HAP-1 (cell line): ENCODE data around the gene INO80D.
"Not testable (repeated sequence)": the region's sequence is repeated elsewhere in the genome, so short reads cannot be mapped to it uniquely, and the experiment has no call there.

Source experiments
- DNase-seq, 2 experiments: peaks; one replicate each; pipeline ENCODE4 v3.0.0-alpha.2; 2016 to 2020; ENCODE audit warnings: low spot score in 2 of 2
- H3K27me3 ChIP-seq: fragments of 250-450 bp; sonication (Bioruptor Pico); 2 replicates; pipeline ENCODE4 v1.5.1; 2020; ENCODE audit warnings: low read depth, mild to moderate bottlenecking, moderate library complexity
- H3K36me3 ChIP-seq: fragments of 250-450 bp; sonication (Bioruptor Pico); replicated peaks from 2 replicates; pipeline ENCODE4 v1.5.1; 2020; ENCODE audit warnings: mild to moderate bottlenecking
- H3K4me1 ChIP-seq: fragments of 250-450 bp; sonication (Bioruptor Pico); 2 replicates; pipeline ENCODE4 v1.5.1; 2020; ENCODE audit warnings: mild to moderate bottlenecking
- H3K4me3 ChIP-seq: fragments of 250-450 bp; sonication (Bioruptor Pico); 2 replicates; pipeline ENCODE4 v1.5.1; 2020; ENCODE audit warnings: mild to moderate bottlenecking, moderate library complexity
- H3K9me3 ChIP-seq: fragments of 250-450 bp; sonication (Bioruptor Pico); 2 replicates; pipeline ENCODE4 v1.5.1; 2020; ENCODE audit warnings: mild to moderate bottlenecking, moderate library complexity
- in situ Hi-C: fragments of 300-500 bp; cut with MboI; formaldehyde crosslinking; loops from 3 replicates; pipeline ENCODE4 v1.14.3; 2020; ENCODE audit warnings: low sequenced_read_pairs, inconsistent platforms, mixed read lengths

INO80D gene

GRCh38 chr2:206095536-206096332 lies 9.8 kb upstream of the INO80D start:
- no peaks in the 10 kb centered on the region for H3K36me3 ChIP-seq
- in situ Hi-C loops, result no loop called here
- H3K4me3 ChIP-seq, result no peak overlapping the region
- no peaks in the 10 kb centered on the region for H3K4me1 ChIP-seq
- H3K27me3 ChIP-seq, result no peaks in the 10 kb centered on the region
- DNase-seq, result no peak
- no peaks in the 10 kb centered on the region for H3K9me3 ChIP-seq

- no peak for DNase-seq
- no peak overlapping the region for H3K4me3 ChIP-seq
- H3K36me3 ChIP-seq, result no peaks in the 10 kb centered on the region; the same call in 1 of the 2 replicates
- no peaks in the 10 kb centered on the region for H3K9me3 ChIP-seq
- in situ Hi-C loops, result no loop called here
- no peaks in the 10 kb centered on the region for H3K27me3 ChIP-seq
- H3K4me1 ChIP-seq, result peaks cover 2% of the 10 kb centered on the region; the same call in 1 of the 2 replicates
These were observed 6.3 kb upstream of the INO80D start for GRCh38 chr2:206092297-206092696.

- H3K36me3 ChIP-seq, result no peaks in the 10 kb centered on the region; the same call in 1 of the 2 replicates
- H3K4me3 ChIP-seq, result no peak overlapping the region
- H3K4me1 ChIP-seq, result peaks cover 12% of the 10 kb centered on the region
- DNase-seq, result no peak
- in situ Hi-C loops, result no loop called here
- H3K9me3 ChIP-seq, result no peaks in the 10 kb centered on the region
- no peaks in the 10 kb centered on the region for H3K27me3 ChIP-seq
These were observed 2.3 kb upstream of the INO80D start for GRCh38 chr2:206088248-206088647.

- Histone ChIP-seq H3K9me3 (no peaks in the 10 kb centered on the region), H3K27me3 (no peaks in the 10 kb centered on the region), H3K4me1 (peaks cover 21% of the 10 kb centered on the region), H3K36me3 (no peaks in the 10 kb centered on the region; the same call in 1 of the 2 replicates), H3K4me3 (peak overlapping the region; percentile 72)
- DNase-seq, result peak in 1 of 2 experiments; percentile 49
- in situ Hi-C loops, result no loop called here
These were observed 859 bp upstream of the INO80D start for GRCh38 chr2:206086716-206087350.

- Histone ChIP-seq H3K9me3 (no peaks in the 10 kb centered on the region), H3K4me3 (peak overlapping the region; percentile 72), H3K4me1 (peaks cover 25% of the 10 kb centered on the region), H3K27me3 (no peaks in the 10 kb centered on the region), H3K36me3 (no peaks in the 10 kb centered on the region; the same call in 1 of the 2 replicates)
- peak in 1 of 2 experiments; percentile 60 for DNase-seq
- in situ Hi-C loops, result no loop called here
These were observed 868 bp downstream of the INO80D start for GRCh38 chr2:206084870-206085741.

- Histone ChIP-seq H3K27me3 (no peaks in the 10 kb centered on the region), H3K9me3 (no peaks in the 10 kb centered on the region), H3K4me3 (peak overlapping the region; percentile 57), H3K36me3 (no peaks in the 10 kb centered on the region; the same call in 1 of the 2 replicates), H3K4me1 (peaks cover 25% of the 10 kb centered on the region)
- in situ Hi-C loops, result no loop called here
- DNase-seq, result peak; percentile 82 to 84
These were observed 1.5 kb downstream of the INO80D start for GRCh38 chr2:206084439-206084869.

- in situ Hi-C loops, result no loop called here
- Histone ChIP-seq H3K36me3 (no peaks in the 10 kb centered on the region; the same call in 1 of the 2 replicates), H3K4me1 (peaks cover 25% of the 10 kb centered on the region), H3K4me3 (peak overlapping the region; percentile 57), H3K9me3 (no peaks in the 10 kb centered on the region), H3K27me3 (no peaks in the 10 kb centered on the region)
- peak; percentile 34 to 63 for DNase-seq
These were observed 2.2 kb downstream of the INO80D start for GRCh38 chr2:206083602-206084438.

- Histone ChIP-seq H3K36me3 (no peaks in the 10 kb centered on the region), H3K9me3 (no peaks in the 10 kb centered on the region), H3K4me3 (no peak overlapping the region), H3K4me1 (peaks cover 24% of the 10 kb centered on the region), H3K27me3 (no peaks in the 10 kb centered on the region)
- in situ Hi-C loops, result no loop called here
- no peak for DNase-seq
These were observed 3.6 kb downstream of the INO80D start for GRCh38 chr2:206082298-206082843.

- peaks cover 18% of the 10 kb centered on the region for H3K4me1 ChIP-seq
- no peaks in the 10 kb centered on the region for H3K27me3 ChIP-seq
- H3K36me3 ChIP-seq, result no peaks in the 10 kb centered on the region
- H3K4me3 ChIP-seq, result no peak overlapping the region
- in situ Hi-C loops, result no loop called here
- DNase-seq, result no peak
- H3K9me3 ChIP-seq, result no peaks in the 10 kb centered on the region
These were observed 5.0 kb downstream of the INO80D start for GRCh38 chr2:206080927-206081326.

- H3K4me3 ChIP-seq, result no peak overlapping the region
- in situ Hi-C loops, result no loop called here
These were observed 6.1 kb downstream of the INO80D start for GRCh38 chr2:206079699-206080465.

GRCh38 chr2:206077879-206078278 lies 8.1 kb downstream of the INO80D start:
- H3K9me3 ChIP-seq, DNase-seq, H3K4me3 ChIP-seq, H3K27me3 ChIP-seq, in situ Hi-C loops, H3K36me3 ChIP-seq, H3K4me1 ChIP-seq: not testable (repeated sequence)

More at GRCh38 chr2:206079699-206080465, 6.1 kb downstream of the INO80D start:
- Histone ChIP-seq H3K9me3 (no peaks in the 10 kb centered on the region), H3K36me3 (no peaks in the 10 kb centered on the region), H3K4me1 (peaks cover 18% of the 10 kb centered on the region), H3K27me3 (no peaks in the 10 kb centered on the region)
- DNase-seq, result peak in 1 of 2 experiments; percentile 17

GRCh38 chr2:206075113-206075512 lies 10.9 kb downstream of the INO80D start:
- Histone ChIP-seq H3K36me3 (no peaks in the 10 kb centered on the region), H3K4me1 (no peaks in the 10 kb centered on the region), H3K4me3 (no peak overlapping the region), H3K27me3 (no peaks in the 10 kb centered on the region), H3K9me3 (0 out of 2 replicates have a peak, but pooled peaks cover 3% of the 10 kb centered on the region)
- DNase-seq, result no peak
- in situ Hi-C loops, result no loop called here
